ENCODE measurements around the gene TTYH3.

Gene TTYH3

DNA sequence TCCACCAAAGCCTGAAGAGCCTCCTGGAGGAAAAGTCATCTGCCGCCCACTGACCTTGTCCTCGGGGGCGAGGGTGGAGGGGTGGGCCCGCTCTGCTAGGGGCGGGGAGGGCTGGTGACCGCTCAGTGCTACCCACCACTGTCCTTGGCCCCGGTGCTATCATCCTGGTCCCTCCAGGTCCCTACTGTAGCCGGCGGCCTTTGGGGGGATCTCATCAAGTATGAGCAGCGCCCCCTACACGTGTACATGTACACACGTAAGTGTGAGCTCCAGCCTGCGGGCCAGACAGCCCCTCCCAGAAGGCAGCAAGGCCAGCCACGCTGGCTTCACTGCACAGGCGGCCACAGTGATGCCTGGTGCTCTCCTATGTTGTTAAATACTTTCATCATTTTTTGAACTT, 19.6 kb downstream of the TTYH3 start:
- no peak for DNase-seq

DNA sequence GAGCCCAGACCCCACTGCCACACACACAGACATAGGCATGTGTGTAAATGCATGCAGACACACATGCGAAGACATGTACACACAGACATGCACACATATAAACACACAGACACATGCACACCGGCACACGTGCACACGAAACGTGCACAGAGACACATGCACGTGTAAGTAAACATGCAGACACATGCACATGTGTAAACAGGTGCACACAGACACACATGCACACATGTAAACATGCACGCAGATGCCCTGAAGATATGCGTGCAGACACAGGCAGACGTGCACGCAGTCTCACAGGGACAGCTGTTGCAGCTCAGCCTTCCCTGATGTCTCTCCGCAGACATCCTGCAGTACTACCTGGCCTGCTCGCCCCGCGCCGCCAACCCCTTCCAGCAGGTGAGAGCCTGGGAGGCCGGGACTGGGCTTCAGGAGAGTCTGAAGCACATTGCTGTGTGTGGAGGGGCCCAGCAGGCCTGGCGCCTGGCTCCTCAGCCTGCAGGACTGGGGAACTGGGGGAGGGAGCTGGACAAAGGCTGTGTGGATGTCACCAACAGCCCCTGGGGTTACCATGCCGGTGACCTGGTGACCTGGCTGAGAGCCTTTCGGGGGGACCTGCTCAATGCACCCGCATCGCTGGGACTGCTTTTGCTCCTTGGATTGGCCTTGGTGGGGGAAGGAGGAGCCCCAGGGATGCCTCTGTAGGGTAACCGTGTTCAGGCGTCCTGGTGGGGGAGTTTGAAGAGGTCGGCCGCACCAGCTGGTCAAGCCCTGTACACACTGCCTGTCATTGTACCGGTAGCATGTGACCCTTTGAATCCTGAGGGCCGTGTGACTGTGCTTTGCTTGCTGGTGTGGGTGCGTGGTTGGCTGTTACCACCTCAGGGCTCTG, 20.3 kb downstream of the TTYH3 start:
- no peak for DNase-seq

DNA sequence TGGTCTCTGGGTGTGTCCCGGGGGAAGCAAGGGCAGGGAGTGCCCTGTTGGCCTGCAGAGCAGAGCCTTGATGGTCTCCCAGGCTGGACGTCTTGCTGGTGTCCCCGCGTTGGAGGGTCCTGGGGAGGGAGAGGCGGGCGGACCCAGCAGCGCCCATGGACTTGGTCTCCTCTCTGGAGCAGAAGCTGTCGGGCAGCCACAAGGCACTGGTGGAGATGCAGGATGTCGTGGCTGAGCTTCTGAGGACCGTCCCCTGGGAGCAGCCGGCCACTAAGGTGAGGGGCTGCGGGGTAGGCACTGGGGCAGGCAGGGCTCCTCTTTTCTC, 20.9 kb downstream of the TTYH3 start:
- no peak for DNase-seq

DNA sequence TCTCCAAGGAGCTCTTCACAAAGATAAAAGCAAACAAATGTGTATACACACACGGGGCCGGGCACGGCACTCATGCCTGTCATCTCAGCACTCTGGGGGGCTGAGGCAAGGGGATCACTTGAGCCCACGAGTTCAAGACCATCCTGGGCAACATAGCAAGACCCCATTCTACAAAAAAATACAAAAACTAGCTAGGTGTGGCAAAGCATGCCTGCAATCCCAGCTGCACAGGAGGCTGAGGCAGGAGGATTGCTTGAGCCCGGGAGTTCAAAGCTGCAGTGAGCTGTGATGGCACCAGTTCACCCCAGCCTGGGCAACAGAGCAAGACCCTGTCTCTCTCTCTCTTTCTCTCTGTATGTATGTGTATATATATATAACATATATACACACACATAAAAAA, 22.3 kb downstream of the TTYH3 start:
- no peak for DNase-seq

DNA sequence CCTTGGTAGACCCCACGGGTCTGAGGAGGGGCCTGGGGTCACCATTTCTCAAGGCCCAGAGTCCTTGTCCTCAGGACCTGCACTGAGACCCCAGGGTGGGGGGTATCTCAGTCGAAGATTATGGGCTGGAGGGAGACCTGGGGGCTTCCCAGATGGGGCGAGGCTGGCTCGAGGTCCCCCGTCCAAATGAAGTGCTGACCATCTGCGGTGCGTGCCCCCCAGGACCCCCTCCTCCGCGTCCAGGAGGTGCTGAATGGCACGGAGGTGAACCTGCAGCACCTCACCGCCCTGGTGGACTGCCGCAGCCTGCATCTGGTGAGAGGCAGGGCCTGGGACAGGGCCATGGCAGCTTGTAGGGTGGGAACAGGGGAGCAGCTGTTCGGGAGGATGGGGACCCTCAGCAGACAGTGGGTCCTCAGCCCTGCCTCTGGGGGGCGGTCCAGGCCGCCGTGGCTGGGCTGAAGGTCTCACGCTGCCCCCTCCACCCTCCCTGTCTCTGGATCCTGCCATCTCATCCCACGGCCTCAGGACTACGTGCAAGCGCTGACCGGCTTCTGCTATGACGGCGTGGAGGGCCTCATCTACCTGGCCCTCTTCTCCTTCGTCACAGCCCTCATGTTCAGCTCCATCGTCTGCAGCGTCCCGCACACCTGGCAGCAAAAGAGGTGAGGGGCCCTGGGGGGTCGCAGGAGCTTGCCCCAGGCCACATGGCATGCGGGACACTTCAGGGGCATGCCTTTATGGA, 24.3 kb downstream of the TTYH3 start:
- DNase-seq: no peak

DNA sequence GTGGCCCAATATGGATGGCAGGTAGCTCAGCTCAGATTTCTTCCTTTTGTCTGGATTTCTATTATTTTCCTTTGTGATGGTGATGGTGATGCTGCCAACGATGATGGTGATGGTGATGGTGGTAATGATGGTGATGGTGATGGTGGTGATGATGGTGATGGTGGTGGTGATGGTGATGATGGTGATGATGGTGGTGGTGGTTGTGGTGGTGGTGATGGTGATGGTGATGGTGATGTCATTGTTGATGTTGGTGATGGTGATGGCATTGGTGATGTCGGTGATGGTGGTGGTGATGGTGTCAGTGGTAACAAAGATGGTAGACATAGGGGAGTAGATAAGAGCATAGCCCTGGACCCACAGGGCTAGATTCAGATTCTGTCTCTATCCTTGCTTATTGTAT, 25.4 kb downstream of the TTYH3 start:
- no peak for DNase-seq

DNA sequence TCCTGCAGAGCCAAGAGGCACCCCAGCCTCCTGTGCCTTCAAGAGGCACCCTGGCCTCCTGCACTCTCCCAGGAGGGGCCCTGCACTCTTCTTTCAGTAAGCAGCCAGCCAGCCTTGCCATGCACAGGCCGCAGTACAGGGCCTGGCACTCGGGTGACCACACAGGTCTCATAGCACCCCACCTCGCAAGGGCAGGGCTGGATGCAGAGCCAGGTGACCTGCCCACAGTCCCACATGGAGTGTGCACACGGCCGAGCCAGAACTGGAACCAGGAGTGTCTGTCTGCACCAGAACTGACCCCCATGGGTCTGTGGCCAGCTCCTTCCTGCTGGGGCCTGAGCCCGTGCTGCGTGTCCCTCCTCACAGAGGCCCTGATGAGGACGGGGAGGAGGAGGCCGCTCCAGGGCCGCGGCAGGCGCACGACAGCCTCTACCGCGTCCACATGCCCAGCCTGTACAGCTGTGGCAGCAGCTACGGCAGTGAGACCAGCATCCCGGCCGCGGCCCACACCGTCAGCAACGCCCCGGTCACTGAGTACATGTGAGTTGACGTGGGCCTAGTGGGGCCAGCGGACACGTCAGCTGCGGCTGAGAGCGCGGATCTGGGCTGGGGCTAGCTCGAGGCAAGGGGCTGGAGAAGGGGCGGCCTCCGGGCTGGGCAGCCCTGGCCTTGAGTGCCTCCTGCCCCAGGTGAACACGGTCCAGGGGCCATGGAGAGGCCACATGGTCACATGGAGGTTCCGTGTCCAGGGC, 26.3 kb downstream of the TTYH3 start:
- no peak for DNase-seq

DNA sequence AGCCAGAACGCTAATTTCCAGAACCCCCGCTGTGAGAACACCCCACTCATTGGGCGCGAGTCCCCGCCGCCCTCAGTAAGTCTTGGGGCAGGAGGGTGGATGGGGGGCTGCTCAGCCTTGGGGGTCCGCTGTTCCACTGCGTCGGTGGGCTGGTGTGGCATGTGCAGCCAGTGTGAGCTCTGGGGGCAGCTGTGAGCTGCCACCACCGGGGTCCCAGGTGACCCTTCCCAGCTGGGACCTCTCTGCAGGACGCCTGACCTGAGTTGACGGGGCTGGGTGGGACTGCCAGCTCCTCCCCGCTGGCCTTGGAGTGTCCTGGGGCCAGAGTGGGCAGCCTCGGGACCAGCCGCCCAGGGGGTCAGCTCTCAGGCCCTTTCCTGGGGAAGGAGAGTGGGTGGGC, 27.2 kb downstream of the TTYH3 start:
- no peak for DNase-seq

DNA sequence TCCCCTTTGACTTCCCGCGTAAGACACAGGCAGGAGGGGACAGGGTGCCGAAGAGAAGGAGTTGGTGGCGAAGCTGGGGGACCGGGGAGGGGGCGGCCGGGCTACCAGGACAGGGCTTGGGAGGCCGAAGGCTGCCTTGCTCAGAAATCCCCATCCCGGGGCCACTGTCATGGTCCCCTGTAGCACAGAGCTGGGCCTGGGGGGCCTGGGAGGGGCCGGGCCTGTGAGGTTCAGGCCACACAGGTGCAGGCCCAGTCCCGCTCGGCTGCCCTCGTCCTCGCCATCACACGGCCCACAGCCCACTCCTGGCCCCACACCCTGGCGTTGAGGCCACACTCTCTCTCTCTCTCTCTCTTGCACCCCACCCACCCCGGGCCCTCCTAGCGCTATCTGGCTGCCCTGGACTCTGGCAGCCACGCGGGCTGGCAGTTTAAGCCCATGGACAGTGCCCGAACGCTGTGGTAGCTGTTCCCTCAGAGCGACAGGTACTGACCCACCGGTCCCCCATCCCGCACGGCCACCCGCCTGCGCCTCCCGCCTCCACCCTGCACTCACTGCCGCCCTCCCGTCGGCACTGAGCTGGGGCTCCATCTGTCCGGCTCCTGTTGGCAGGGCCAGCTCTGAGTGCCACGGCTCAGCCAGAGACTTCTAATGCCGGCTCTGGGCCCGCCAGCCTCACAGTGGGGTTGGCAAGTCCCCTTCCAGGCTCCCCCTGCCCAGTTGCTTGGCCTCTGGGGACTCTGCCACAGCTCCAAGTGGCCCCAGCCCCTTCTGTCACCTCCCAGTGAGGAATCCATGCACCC, 28.0 kb downstream of the TTYH3 start:
- no peak for DNase-seq

DNA sequence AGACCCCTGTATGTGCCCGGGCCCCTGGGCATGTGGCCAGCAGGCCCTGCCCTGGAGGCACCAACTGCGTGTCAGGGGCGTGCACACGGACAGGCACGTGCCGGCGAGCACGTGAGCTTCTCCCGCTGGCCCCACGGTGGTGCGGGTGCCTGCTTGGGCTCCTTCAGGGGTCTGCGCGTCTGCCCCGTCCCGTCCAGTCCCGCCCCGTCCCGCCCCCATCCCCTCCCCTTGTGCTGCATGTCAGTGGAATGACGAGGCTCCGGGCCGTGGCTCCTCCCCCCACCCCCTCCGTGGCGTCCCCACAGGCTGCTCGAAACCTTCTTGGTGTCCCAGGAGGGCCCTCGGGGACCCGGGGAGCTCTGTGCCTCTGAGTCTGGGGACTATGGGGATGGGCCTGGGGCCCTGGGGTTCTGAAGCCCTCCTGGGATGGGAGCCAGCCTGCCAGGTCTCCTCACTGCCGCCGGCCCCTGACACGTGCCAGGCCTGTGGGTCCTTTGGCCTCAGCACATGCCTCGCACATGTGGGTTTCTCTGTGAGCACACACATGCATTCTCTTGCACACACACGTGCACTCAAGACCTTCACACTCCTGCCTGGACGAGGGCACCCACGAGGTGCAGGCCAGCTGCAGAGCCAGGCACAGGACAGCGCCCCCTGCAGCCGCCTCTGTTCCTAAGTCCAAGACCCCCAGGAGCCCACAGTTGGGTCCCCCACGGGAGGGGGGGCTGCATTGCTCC, 28.7 kb downstream of the TTYH3 start:
- no peak for DNase-seq

DNA sequence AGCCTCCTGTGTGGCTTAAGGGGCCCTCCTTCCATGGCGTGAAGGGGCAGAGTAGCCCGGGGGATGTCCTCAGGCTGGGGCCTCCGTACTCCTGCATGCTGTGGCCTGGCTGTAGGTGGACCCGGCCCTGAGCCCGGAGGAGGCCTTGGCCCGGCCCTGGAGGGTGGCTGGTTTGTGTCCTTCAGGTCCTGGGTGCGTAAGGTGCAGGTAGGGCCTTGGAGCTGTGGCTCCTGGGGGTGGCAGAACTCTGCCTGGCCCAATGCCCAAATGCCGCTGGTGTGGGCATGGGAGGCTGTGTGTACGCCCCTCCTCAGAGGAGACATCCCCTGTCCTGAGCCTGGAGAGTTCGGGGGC, 29.3 kb downstream of the TTYH3 start:
- DNase-seq: no peak

DNA sequence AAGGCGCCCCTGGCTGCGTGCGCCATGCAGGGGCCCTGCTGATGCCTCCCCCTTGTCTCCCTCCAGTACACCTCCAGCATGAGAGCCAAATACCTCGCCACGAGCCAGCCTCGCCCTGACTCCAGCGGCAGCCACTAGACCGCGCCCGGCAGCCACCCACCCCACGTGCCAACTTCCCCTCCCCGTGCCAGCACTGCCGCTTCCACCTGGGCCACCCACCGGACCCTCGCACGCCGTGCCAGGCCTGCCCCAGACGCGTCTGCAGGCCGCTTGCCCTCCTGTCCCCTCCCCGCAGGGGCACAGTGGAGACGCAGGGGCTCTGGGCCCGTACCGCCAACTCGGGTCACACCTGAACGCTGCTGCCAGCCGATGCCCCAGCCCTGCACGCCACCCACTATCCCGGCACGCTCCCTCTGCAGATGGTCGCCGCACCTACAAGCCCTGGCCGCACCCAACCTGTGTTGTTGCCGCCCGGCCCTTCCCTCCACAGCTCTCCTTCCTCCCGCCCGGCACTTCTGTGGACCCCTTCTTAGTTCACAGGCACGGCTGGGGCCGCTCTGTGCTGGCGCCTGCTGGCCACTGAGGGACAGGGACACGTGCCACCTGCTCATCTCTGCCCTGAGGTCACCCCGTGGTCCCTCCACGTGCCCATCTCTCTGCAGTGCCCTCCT, 30.0 kb downstream of the TTYH3 start:
- no peak for DNase-seq

DNA sequence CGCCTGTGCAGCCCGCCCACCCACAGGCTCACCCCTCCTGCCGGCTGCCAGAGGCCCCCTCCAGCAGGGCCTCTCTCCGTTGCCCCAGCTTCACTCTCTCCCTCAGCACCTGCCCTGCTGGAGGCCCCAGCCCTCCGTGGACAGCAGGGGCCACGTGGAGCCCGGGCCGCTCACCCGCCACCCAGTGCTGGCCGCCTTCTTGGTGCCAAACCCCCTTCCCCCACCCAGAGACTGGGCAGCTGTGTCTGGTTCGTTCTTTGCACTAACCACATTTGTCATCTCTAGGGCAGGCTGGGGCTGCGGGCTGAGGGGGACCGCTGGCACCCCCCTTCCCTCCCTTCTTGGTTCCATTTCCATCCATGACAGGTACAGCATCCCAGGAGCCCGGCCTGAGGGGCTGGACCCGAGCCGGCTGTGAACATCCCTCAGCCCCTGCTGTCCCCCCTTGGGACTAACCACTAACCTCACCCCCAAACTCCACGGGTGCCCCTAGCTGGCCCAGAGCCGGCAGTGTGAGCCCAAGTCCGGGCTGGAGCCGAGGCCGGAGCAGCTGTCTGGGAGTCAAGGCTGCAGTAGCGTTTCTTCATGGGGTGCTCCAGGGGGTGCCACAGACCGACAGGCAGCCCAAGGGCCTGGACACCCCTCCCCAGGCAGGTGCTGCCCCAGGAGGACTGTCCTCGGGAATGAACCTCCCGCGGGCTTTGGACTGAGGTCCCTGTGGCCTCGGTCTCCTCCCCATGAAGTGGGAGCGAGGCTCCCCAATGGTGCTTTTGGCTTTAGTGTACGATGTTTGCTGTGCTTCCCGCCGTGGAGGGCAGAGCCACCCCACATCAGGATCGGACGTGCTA, 30.7 kb downstream of the TTYH3 start:
- DNase-seq: no peak

DNA sequence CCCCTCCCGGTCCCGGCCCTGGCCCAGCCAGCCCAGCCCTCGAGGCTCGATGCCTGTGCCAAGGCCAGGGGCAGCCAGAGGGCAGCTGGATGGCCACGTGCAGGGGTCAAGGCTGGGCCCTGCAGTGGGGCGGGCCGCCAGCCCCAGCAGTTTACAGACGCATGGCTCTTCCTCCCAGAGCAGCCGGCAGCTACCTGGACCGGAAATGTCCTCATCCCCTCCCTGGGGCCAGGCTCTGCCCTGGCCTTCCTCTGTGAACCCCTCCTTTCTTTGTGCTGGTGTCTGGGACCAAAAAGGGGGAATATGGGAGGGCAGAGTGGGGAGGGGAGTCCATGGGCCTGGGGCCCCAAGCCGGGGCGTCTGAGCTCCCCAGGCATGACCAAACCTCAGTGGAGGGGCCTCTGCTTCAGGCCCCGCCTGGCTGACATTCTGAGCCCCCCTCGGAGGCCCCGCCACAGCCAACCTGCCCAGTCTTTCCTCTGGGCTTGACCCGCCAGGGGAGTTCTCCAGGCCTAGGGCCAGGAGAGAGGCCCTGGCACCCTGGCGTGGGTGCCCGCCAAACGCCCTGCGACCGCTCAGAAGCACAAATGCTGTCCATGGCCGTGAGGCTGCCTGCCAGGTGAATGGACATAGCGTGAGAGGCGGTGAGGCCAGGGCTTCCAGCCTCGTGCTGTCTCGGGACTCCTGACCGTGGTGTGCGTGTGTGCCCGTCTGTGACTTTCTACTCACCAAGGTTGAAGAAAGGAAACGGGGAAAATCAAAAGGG, 31.5 kb downstream of the TTYH3 start:
- no peak for DNase-seq

DNA sequence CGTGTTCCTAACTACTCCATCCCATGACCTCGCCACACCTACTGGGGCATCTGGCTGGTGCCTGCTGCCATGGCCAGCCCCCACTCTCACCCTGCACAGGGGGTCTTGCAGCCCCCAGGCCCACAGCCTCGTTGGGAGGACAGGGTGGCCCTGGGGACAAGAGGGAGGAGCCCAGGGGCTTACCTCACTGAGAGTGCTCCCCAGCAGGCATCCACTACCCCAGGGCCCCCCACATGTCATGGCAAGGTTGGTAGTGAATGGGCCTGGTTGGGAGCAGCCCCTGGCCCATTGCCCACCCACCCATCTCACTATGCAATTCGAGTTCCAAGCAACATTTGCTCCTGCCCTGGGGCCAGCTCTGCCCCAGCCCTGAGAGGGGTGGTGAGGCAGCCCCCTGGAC, 32.2 kb downstream of the TTYH3 start:
- DNase-seq: no peak

DNA sequence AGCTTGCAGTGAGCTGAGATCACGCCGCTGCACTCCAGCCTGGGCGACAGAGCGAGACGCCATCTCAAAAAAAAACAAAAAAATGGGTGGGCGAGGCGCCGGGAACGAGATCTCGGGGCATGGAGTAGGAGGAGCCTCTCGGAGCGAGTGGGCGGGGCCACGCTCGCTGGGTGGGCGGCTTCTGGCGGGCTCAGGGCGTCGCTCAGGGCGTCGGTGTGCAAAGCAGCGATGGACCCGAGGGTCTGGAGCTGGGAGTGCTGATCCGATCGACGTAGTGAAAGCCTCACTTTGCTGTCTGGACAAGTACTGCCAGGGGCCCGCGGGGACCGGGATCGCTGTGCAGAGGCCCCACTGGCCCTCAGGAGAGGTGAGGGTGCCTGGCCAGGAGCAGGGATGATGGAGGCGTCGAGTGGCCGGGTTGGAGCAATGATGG, 33.6 kb downstream of the TTYH3 start:
- DNase-seq: no peak

DNA sequence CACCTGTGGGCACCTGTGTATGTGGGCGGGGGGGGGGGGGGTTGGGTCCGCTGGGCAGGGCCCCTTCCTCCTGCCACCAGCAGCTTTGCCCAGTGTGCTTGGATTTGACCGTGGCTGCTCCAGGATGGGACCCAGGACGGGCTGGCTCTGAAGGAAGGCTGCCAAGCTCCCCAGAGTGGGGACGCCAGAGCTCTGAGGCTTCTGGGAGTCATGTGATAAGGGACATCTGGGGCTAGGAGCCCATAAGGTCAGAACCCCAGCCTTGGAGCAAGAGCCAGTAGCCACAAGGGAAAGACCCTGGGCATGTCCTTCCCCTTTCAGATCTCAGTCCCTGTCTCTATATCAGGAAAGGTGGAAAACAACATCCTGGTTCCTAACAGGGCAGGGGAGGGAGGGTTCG, 34.4 kb downstream of the TTYH3 start:
- DNase-seq: no peak

DNA sequence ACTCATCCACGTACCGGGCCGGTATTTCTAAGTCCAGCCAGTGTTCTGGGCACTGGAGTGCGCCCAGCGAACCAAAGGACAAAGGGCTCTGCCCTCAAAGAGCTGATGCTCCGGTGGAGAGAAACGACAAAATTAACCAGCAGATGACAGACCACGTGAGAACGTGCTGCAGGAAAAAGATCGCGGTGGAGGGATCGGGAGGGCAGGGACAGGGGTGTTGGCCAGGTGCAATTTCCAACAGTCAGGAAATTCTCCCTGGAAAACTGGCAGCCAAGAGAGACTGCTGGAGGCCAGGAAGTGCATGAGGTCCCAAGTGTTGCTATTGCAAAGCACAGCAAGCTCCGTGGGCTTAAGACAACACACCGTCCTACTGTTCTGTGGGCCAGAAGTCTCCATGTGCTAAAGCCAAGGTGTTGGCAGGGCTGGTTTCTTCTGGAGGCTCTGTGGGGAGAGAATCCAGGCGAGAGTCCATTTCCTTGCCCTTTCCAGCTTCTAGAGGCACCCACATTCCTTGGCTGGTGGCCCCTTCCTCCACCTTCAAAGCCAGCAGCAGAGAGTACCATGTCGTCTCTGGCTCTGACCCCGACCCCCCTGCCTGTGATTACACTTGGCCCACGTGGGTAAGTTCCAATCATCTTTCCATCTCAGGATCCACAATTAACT, 34.9 kb downstream of the TTYH3 start:
- no peak for DNase-seq

DNA sequence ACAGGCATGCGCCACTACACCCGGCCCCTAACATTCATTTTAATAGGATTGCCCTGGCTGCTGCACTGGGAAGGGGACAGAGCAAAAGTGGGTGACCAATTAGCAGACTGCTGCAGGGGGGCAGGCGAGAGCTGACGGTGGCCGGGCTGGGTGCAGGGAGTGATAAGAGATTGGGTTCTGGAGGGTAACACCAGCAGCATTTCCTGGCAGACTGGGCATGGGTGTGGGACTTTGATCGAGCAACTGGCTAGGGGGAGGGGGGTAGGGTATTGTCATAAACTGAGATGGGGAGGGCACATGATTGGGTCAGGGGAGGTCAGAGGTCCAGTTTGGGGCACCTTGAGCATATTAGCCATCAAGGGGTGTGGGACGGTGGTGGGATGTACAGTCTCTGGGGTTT, 36.1 kb downstream of the TTYH3 start:
- DNase-seq: no peak

Data from activated CD4-positive, alpha-beta T cell treated with anti-CD3 and anti-CD28 coated beads, Interleukin-2, amount 50 U/mL, for 1 hour (primary cell).